ENCODE measurements around the gene WDR73. TPM values are rescaled to one million over a fixed set of nuclear protein-coding genes. Genes with fewer than 3 reads are reported as not detected.

Gene WDR73
- total and polyA plus RNA-seq, 10 of the 15 experiments (the other 5 are each of a cell fraction or from before 2014, with no cell fraction given) = 4.4 to 25.6 (median 16.3) TPM

- TF ChIP-seq ZNF687 (IDR thresholded peaks at IDR 0.05) = no peak
Measured at GRCh38 chr15:84654689-84655453, 788 bp upstream of the WDR73 start (continued).

GRCh38 chr15:84653584-84653909 is 536 bp downstream of the WDR73 start:
- Histone ChIP-seq H3K36me3 (ENCODE audit: control insufficient read depth in 2 of 2, insufficient read depth in 2 of 2, low read length in 1 of 2) (peaks cover 1 to 16% of the 10 kb centered on the region in 2 experiments), H3K9me3 (replicated peaks; ENCODE audit: control insufficient read depth, insufficient read depth, low read length) (no peaks in the 10 kb centered on the region), H3K4me1 (ENCODE audit: control insufficient read depth, insufficient read depth, low read length) (peaks cover 15% of the 10 kb centered on the region), H3K27ac (ENCODE audit: control insufficient read depth, insufficient read depth) (peak overlapping the region; percentile 64), H3K27me3 (replicated peaks in 1 of 2; ENCODE audit: control insufficient read depth in 2 of 2, insufficient read depth in 2 of 2, low read length in 1 of 2) (no peaks in the 10 kb centered on the region), H3K4me3 (peak overlapping the region; percentile 84), H3K79me2 (ENCODE audit: control insufficient read depth, insufficient read depth, low read length) (peaks cover 8% of the 10 kb centered on the region), H2AFZ (ENCODE audit: control insufficient read depth, low read depth, low read length) (peak overlapping the region; percentile 93), H4K20me1 (ENCODE audit: control insufficient read depth, insufficient read depth) (no peaks in the 10 kb centered on the region; the same call in 1 of the 2 replicates), H3K4me2 (ENCODE audit: control insufficient read depth, insufficient read depth) (peak overlapping the region; percentile 95), H3K9ac (ENCODE audit: control insufficient read depth, insufficient read depth, low read length) (peak overlapping the region; percentile 83)
- ChIA-PET CTCF (interaction anchor here (0.7 to 3.4 kb wide), 20 partner anchors 10 to 289 kb away, joined by 3 to 23 read pairs (median 4); partner anchors contain the start of gene SEC11A), POLR2A (interaction anchor here (0.5 to 1.2 kb wide), 6 partner anchors 23 to 1700 kb away, joined by 3 to 6 read pairs (median 4); partner anchors contain the start of gene SEC11A), SMC1A (ENCODE audit: uncharacterized antibody, unreplicated experiment) (interaction anchor here (1.0 to 2.1 kb wide), 11 partner anchors 15 to 225 kb away, joined by 3 to 6 read pairs (median 3); partner anchors contain the start of gene ZSCAN2), RAD21 (ENCODE audit: unreplicated experiment) (interaction anchor here (0.7 to 2.8 kb wide), 14 partner anchors 16 to 275 kb away, joined by 3 to 14 read pairs (median 3); no protein-coding TSS in a partner anchor)
- TF ChIP-seq EZH2 (IDR thresholded peaks at IDR 0.05; ENCODE audit: borderline replicate concordance, control insufficient read depth, low read depth, low read length) = no peak
- TF ChIP-seq SMARCA5 (IDR thresholded peaks at IDR 0.05) = 0 out of 2 replicates have a peak, but pooled peaks have one; percentile 2
- no peak for TF ChIP-seq BRCA1 (IDR thresholded peaks at IDR 0.05; ENCODE audit: low read depth, low read length)
- TF ChIP-seq E4F1 (IDR thresholded peaks at IDR 0.05; ENCODE audit: borderline replicate concordance, partially characterized antibody) = no peak
- 0 out of 2 replicates have a peak, but pooled peaks have one; percentile 2 for TF ChIP-seq PML (IDR thresholded peaks at IDR 0.05; ENCODE audit: low read length)
- FAIRE-seq (no peak), DNase-seq (ENCODE audit: low read depth, low spot score) (no peak), ATAC-seq (no peak)
- intact Hi-C loops (cut with micrococcal nuclease; ENCODE audit: unreplicated experiment) = loop anchor here (5.0 kb wide), 1 partner anchor 51 kb away; the partner anchor contains the start of gene ZSCAN2
- WGBS (ENCODE audit: insufficient coverage, insufficient replicate concordance, low lambda C conversion rate, missing lambda C conversion rate) = 2% methylated on average over 7 of the region's 7 CpGs
- in situ Hi-C loops (cut with MboI) = no loop called here
- BruUV-seq (replicated peaks) = TSS peak; percentile 91
